Measurements from ENCODE around the gene NAGLU.
"Not testable (repeated sequence)": the region's sequence is repeated elsewhere in the genome, so short reads cannot be mapped to it uniquely, and the experiment has no call there.

Gene NAGLU

DNA sequence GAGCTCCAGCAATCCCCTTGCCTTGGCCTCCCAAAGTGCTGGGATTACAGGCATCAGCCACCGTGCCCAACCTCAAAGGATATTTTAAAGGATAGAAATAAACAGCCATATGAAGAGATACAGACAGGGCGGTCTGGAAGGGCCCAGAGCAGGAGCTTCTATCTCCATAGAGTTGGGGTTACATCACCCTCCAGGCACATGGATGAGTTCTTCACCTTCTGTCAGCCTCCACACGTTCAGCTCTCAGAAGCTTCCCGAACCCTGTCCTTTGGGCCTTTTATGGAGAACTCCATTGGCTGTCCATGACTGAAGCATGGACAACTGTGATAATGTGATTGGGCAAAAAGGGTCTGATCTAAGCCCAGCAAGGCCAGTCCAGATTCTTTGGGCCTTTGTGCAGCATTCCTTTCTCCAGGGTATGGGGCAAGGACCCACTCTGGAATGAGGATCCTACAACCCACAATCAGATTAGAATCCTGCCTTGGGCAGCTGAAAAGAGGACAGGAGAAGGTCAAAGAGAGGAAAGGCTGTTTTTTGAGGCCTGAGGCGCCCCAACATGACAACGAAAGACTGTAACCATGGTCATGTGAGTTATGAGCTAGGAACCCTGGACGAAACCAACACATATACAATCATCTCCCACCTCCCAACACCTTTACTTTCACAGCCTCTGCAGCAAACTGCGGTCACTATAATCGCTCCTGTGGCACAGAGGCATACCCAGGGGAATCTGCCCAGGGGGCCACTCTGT is 9.9 kb downstream of the NAGLU start:
- DNase-seq: not testable (repeated sequence)

DNA sequence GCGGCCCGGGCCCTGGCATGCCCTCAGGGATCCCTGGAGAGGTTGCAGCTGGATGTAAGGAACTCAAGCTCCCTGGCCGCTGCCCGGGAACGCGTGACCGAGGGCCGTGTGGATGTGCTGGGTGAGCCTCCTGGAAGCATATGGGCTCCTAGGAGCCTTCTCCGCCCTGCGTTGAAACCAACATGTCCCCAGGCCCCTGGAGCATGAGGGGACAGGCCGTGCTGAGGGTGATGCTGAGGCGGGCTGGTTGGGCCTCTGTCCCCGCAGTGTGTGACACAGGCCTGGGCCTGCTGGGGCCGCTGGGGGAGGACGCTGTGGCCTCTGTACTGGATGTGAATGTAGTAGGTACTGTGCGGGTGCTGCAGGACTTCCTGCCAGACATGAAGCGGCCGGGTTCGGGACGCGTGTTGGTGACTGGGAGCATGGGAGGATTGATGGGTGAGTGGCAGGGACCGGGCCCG is 11.0 kb downstream of the NAGLU start:
- DNase-seq: no peak

DNA sequence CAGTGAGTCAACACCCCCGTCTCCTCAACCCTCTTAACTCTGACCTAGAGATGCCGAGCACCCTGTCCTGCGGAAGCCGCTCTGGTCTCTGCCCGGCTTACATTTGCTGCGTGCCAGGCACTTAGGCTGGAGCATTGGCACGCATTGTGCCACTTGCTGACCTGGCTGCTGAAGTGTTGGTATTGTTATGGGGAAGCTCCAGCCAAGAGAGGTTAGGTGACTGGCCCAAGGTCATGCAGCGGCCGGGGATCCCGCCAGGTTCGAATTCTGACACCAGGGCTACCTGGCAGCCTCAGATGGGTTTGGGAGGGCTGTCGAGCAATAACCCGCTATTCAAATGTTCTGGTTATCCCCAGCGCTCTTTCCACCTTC is 11.6 kb downstream of the NAGLU start:
- no peak for DNase-seq

DNA sequence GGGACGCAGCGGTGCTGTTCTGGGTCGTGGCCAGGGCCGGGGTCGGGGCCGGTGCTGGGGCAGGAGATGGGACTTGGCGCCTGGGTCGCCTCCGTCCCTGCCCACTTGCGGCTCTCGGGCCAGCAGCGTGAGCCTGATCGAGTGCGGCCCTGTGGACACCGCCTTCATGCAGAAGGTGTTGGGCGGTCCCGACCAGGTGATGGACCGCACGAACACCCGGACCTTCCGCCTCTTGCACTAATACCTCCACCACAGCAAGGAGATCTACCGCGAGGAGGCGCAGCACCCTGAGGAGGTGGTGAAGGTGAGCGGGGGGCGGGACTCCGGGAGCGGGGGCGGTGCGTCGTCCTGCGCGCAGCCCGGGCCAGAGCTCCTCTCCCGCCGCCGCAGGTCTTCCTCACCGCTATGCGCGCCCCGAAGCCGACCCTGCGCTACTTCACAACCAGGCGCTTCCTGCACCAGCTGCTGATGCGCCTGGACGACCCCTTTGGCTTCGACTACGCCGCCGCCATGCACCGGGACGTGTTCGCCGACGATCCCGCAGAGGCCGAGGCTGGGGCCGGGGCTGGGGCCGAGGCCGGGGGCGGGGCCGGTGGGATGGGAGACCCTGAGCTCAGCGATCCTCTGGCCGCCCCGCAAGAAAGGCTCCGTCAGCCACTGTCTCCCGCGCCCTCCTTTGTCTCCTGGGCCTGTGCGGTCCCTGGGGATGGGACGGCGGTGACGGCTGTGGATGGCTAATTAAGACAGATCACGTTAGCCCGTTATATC is 12.2 kb downstream of the NAGLU start:
- no peak for DNase-seq

DNA sequence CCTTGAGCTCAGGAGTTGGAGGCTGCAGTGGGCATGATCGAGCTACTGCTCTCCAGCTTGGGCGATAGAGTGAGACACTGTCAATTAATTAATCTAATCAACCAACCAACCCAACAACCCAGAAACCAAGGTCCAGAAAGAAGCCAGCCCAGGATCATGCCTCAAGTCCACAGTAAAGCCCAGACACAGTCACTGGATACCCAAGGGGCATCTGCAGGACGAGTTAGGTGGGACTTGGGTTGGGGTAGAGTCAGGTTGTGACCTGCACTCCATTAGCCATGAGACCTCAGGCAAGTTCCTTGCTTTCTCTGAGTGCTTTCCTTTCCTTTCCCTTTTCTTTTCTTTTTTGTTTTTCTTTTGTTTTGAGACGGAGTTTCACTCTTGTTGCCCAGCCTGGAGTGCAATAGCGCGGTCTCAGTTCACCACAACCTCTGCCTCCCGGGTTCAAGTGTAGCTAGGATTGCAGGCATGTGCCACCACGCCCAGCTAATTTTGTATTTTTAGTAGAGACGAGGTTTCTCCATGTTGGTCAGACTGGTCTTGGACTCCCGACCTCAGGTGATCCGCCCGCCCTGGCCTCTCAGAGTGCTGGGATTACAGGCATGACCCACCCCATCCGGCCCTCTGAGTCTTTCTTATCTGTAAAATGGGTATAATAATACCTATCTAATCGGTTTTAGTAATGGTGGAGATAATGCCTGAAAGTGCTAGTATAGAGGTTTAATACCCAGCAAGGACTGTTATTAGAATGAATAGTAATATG is 13.1 kb downstream of the NAGLU start:
- DNase-seq: no peak

DNA sequence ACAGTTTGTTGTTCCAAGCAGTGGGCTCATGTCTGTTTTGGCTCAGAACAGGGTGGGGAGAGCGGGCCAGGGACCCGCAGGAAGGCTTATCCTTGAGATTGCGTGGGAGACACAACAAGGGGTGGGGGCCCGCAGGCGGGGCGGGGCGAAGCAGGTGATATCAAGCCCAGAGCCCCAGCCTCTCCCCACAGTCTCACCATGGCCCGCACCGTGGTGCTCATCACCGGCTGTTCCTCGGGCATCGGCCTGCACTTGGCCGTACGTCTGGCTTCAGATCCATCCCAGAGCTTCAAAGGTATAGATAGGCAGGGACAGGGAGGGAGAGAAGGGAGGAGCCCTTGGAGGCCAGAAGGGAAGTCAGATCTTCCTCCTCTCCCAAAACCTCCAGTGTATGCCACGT is 16.7 kb downstream of the NAGLU start, which contains the start of gene HSD17B1:
Gene HSD17B1, plus strand, starts transcription at position 188 of the 400 bp plus-strand sequence. Its CDS starts 11 bp downstream, at position 199.
- DNase-seq: not testable (repeated sequence)

DNA sequence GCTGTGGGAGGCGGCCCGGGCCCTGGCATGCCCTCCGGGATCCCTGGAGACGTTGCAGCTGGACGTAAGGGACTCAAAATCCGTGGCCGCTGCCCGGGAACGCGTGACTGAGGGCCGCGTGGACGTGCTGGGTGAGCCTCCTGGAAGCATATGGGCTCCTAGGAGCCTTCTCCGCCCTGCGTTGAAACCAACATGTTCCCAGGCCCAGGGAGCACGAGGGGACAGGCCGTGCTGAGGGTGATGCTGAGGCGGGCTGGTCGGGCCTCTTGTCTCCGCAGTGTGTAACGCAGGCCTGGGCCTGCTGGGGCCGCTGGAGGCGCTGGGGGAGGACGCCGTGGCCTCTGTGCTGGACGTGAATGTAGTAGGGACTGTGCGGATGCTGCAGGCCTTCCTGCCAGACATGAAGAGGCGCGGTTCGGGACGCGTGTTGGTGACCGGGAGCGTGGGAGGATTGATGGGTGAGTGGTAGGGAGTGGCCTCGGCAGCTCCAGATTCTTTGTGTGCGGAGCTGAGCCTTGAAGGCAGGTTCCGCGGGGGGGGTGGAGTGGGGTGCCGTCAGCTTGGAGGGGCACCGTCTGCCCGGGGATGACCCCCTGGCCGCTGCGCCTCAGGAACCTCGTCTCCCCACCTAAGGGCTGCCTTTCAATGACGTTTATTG is 17.2 kb downstream of the NAGLU start:
- no peak for DNase-seq

DNA sequence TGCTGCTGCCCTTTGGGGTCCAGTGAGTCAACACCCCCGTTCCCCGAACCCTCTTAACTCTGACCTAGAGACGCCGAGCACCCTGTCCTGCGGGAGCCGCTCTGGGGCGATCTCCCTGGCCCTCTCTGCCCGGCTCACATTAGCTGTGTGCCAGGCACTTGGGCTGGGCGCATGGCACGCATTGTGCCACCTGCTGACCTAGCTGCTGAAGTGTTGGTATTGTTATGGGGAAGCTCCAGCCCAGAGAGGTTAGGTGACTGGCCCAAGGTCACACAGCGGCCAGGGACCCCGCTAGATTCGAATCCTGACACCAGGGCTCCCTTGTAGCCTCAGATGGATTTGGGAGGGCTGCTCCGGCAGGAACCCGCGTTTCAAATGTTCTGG is 17.8 kb downstream of the NAGLU start:
- no peak for DNase-seq

DNA sequence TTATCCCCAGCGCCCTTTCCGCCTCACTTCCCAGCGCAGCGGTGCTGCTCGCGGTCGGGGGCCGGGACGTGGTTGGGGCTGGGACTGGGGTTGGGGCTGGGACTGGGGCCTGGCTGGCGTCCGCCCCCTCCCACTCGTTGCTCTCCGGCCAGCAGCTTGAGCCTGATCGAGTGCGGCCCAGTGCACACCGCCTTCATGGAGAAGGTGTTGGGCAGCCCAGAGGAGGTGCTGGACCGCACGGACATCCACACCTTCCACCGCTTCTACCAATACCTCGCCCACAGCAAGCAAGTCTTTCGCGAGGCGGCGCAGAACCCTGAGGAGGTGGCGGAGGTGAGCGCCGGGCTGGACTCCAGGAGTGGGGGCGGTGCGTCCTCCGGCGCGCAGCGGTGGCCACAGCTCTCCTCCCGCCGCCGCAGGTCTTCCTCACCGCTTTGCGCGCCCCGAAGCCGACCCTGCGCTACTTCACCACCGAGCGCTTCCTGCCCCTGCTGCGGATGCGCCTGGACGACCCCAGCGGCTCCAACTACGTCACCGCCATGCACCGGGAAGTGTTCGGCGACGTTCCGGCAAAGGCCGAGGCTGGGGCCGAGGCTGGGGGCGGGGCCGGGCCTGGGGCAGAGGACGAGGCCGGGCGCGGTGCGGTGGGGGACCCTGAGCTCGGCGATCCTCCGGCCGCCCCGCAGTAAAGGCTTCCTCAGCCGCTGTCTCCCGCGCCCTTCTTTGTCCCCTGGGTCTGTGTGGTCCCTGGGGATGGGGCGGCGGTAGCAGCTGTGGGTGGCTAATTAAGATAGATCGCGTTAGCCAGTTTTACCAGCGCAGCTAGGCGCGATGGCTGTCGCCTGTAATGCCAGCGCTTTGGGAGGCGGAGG is 18.4 kb downstream of the NAGLU start:
- DNase-seq: peak; percentile 68

DNA sequence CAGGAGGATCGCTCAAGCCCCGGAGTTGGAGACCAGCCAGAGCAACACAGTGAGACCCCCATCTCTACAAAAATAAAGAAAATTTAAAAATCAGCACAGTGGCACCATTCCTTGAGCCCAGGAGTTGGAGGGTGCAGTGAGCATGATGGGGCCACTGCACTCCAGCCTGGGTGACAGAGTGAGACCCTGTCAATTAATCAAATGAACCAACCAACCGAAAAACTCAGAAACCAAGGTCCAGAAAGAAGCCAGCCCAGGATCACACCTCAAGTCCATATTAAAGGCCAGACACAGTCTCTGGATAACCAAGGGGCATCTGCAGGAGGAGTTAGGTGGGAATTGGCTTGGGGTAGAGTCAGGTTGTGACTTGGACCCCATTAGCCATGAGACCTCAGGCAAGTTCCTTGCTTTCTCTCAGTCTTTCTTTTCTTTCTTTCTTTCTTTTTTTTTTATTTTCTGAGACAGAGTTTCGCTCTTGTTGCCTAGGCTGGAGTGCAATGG is 19.1 kb downstream of the NAGLU start:
- DNase-seq: no peak

DNA sequence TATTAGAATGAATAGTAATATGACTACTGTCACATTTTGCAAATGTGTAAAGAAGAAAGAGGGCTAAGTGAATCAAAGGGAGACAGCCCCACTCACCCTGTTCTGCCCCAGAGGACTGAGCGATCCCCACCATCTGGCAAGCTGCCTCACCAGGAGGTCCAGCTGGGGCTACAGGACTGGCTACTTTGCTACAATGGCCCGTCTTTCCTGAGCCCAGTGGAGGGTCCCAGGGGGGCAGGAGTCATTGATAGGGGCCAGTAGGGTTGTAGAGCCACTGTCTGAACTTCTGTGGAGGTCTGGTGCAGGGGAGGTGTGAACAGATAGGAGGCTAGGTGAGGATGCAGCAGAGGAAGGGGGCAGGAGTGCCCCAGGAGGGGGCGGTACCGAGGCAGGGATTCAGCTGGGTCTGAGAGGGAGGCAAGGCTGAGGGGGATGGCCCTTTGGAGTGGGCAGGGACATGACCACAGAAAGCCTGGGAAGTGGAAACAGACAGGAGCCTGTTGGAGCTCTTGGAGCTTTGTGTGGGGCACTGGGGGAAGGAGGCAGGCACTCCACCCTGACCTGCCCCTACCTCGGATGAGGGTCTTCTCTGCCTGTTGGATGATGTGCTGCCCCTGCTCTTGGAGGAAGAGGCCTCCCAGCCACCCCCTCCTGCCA is 20.0 kb downstream of the NAGLU start:
- not testable (repeated sequence) for DNase-seq

DNA sequence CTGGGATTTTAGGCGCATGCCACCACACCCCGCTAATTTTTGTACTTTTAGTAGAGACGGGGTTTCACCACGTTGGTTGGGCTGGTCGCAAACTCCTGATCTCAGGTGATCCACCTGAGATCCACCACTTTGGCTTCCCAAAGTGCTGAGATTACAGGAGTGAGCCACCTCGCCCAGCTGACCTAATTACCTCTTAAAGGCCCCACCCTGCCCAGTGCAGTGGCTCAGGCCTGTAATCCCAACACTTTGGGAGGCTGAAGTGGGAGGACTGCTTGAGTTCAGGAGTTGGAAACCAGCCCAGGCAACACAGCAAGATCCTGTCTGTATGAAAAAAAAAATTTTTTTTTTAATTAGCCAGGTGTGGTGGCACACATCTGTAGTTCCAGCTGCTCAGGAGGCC is 23.0 kb downstream of the NAGLU start:
- peak; percentile 80 for DNase-seq

DNA sequence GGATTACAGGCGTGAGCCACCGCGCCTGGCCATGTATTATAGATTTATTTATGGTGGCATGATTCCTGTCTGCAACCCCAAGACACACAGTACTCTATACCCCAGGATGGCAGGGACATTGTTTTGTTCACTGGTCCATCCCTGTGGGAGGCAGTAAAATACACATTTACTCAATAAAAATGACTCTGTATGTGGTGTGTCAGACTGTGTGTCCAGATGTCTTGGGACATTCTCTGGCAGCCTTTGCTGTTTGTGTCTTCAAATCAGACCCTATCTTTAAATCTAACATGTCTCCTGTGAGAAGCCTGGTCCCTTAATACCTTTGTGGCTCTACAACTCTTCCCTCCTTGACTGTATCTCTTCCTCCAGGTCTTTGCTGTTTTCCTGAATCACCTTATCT is 24.2 kb downstream of the NAGLU start:
- DNase-seq: no peak

DNA sequence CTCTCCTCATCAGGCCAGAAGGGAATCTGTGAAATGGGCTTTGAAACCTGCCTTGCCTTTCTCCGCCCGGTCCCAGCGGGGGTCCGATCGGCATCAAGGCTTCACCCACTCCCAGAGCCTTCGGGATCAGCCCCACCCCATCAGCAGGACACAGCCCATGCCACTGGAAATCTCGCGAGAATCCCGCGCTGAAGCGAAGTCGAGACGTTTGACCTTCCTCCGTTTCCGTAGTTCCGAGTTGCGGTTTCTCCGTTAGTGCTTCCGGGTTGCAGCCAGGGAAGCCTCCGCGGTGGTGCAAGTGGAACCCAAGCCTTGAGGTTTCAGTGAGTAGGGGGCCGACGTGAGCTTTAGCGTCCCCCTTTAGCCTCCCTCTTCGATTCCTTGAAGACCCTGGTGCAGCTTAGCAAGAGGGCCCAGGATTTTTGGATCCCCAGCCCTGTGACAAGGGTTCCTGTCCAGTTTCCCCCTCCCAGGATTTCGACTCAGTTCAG is 25.9 kb downstream of the NAGLU start, which contains the start of gene COASY:
Gene COASY, plus strand, starts transcription at position 252 of the 491 bp plus-strand sequence. CDS start 475 bp downstream, outside the sequence.
- peak; percentile 93 for DNase-seq

DNA sequence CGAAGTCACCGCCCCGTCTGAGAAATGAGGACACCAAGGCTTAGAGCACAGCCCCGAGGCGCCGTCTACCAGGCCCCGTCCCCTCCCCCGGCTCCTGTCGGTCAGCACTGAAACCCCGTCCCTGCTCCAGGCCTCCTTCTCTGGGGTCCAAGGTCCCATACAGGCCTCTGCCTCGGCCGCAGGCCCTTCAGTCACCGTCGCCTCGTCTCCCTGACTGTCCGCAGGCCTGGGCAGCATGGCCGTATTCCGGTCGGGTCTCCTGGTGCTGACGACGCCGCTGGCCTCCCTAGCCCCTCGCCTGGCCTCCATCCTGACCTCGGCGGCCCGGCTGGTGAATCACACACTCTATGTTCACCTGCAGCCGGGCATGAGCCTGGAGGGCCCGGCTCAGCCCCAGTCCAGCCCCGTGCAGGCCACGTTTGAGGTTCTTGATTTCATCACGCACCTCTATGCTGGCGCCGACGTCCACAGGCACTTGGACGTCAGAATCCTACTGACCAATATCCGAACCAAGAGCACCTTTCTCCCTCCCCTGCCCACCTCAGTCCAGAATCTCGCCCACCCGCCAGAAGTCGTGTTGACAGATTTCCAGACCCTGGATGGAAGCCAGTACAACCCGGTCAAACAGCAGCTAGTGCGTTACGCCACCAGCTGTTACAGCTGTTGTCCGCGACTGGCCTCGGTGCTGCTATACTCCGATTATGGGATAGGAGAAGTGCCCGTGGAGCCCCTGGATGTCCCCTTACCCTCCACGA is 26.5 kb downstream of the NAGLU start:
- no peak for DNase-seq

DNA sequence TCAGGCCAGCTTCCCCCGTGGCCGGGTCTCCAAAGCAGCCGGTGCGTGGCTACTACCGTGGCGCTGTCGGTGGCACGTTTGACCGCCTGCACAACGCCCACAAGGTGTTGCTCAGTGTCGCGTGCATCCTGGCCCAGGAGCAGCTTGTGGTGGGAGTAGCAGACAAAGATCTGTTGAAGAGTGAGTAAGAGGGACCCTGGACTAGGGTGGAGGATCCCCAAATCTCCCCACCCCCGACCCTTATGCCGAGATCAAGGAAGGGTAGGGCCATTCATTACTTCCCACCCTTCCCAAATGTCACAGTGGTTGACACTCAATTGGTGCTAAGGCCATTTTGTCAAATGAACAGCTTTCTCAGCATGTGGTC is 27.1 kb downstream of the NAGLU start:
- DNase-seq: no peak

DNA sequence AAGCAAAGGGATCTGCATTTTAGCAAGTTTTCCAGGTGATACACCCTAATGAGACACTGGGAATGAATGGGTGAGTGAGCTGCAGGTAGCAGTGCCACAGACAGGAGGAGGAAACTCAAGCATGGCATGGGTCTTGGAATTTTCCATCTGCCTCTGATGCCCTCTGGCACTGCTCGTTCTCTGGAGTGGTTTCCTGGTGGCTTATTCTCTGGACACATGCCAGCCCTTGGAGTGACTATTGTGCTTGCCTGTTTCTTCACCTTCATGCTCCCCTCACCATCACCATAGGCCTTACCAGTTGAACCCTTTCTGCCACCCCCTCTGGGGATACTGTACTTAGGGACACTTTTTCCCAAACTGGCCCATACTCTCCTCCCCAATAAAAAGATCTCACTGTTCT is 27.5 kb downstream of the NAGLU start:
- peak; percentile 30 for DNase-seq

DNA sequence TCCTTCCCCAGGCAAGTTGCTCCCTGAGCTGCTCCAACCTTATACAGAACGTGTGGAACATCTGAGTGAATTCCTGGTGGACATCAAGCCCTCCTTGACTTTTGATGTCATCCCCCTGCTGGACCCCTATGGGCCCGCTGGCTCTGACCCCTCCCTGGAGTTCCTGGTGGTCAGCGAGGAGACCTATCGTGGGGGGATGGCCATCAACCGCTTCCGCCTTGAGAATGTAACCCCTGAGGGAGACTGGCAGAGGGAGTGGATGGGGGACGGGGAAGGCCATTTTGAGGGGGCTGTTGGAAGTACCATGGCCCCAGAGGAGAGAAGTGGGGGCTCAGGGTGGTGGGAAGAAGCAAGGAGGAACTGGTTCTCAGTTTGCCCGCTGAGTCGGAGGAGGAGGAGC is 27.9 kb downstream of the NAGLU start:
- no peak for DNase-seq

DNA sequence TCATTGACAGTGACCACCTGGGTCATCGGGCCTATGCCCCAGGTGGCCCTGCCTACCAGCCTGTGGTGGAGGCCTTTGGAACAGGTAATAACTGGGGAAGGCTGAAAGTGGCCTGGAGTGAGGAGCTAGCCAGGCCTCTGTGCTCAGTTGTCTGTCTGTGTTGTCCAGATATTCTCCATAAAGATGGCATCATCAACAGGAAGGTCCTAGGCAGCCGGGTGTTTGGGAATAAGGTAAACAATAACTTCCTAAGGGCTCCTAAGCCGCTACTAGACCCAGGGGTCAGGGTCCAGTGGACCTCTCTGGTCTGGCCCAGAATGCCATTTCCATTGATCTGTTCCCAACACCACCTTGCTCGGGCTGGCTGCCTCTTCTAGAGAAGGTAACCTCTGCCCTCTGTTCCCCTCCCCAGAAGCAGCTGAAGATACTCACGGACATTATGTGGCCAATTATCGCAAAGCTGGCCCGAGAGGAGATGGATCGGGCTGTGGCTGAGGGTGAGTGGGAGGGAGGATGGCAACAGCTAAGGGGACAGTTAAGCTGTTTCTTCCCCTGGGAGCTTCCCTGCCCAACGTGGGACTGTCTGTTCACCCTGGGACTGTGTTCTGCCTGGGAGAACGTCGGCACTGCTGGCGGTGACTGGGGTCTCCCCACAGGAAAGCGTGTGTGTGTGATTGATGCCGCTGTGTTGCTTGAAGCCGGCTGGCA is 28.9 kb downstream of the NAGLU start:
- no peak for DNase-seq
